AG04450 (cell line): Measurements from ENCODE around the gene ATP10B. TPM values are rescaled to one million over a fixed set of nuclear protein-coding genes. Genes with fewer than 3 reads are reported as not detected.

ENCODE experiments used
- CTCF ChIA-PET: fragments of 300-600, 350-600 bp; formaldehyde crosslinking; extraction: SDS; loops from one replicate; lab custom pipeline; 2022; ENCODE audit warnings: antibody characterized with exemption, inconsistent platforms; lab: Charles Lee
- POLR2A ChIA-PET: fragments of 350-600 bp; formaldehyde crosslinking; extraction: SDS; loops from one replicate; lab custom pipeline; 2021; ENCODE audit warnings: antibody characterized with exemption, inconsistent platforms; lab: Yijun Ruan, JAX
- DNase-seq: peaks from one replicate; pipeline ENCODE4 v3.0.0-alpha.2; 2011; ENCODE audit warnings: low read depth, low spot score
- H3K27ac ChIP-seq: one replicate; pipeline ENCODE4 v1.5.1; 2012; ENCODE audit warnings: low read depth, low read length, control low read depth
- H3K27me3 ChIP-seq: one replicate; pipeline ENCODE4 v1.6.0; 2012; ENCODE audit warnings: low read length; ENCODE audit not compliant: control insufficient read depth, insufficient read depth
- H3K4me3 ChIP-seq: 2 replicates; pipeline ENCODE4 v1.5.1; 2011; ENCODE audit warnings: mild to moderate bottlenecking, low read depth, low read length, control low read depth
- H3K9me3 ChIP-seq: 2 replicates; pipeline ENCODE4 v1.5.1; 2012; ENCODE audit warnings: low read length; ENCODE audit not compliant: control insufficient read depth, insufficient read depth
- polyA plus RNA-seq: library from polyadenylated mRNA; depleted of rRNA; stranded (reverse); fragments of >200 nt; gene quantifications from 2 replicates; pipeline ENCODE4 v1.2.3, GENCODE V29; 2011
- TF ChIP-seq, protein P1 (sequence below): IDR thresholded peaks from 2 replicates; pipeline ENCODE4 v1.5.1; 2011; ENCODE audit warnings: low read depth, low read length, control low read depth, inconsistent platforms

Gene ATP10B
- polyA plus RNA-seq, 1 experiment: not detected

GRCh38 chr5:160667160-160667559 lies 184.9 kb downstream of the ATP10B start:
- no peak overlapping the region for H3K27ac ChIP-seq
- no peaks in the 10 kb centered on the region for H3K27me3 ChIP-seq
- CTCF ChIA-PET: no interaction called here
- DNase-seq: no peak
- TF ChIP-seq, protein P1, sequence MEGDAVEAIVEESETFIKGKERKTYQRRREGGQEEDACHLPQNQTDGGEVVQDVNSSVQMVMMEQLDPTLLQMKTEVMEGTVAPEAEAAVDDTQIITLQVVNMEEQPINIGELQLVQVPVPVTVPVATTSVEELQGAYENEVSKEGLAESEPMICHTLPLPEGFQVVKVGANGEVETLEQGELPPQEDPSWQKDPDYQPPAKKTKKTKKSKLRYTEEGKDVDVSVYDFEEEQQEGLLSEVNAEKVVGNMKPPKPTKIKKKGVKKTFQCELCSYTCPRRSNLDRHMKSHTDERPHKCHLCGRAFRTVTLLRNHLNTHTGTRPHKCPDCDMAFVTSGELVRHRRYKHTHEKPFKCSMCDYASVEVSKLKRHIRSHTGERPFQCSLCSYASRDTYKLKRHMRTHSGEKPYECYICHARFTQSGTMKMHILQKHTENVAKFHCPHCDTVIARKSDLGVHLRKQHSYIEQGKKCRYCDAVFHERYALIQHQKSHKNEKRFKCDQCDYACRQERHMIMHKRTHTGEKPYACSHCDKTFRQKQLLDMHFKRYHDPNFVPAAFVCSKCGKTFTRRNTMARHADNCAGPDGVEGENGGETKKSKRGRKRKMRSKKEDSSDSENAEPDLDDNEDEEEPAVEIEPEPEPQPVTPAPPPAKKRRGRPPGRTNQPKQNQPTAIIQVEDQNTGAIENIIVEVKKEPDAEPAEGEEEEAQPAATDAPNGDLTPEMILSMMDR: no peak
- POLR2A ChIA-PET: no interaction called here
- no peak overlapping the region for H3K4me3 ChIP-seq
- no peaks in the 10 kb centered on the region for H3K9me3 ChIP-seq

DNA sequence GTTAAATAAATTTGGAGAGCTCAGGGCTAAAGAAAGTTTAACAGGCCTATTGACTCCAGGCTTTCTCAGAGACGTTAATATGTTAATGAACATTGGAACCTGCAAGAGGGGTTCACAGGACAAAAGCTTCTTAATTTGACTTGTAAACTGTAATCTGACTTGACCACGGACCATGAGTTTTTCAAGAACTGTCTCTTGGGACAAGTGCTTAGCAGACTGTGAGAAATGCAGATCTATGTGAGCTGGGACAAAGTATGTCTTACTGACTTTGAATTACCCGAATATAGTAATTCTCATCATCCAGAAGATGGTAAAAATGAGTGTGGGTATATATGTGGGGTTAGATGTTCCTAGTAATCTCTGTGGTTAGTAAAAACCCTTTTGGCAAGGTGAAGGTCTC lies 186.6 kb downstream of the ATP10B start:
- TF ChIP-seq, protein P1: no peak
- DNase-seq: no peak
- ChIA-PET POLR2A (no interaction called here), CTCF (no interaction called here)
- no peaks in the 10 kb centered on the region for H3K9me3 ChIP-seq
- no peaks in the 10 kb centered on the region for H3K27me3 ChIP-seq
- H3K27ac ChIP-seq: no peak overlapping the region
- H3K4me3 ChIP-seq: no peak overlapping the region

DNA sequence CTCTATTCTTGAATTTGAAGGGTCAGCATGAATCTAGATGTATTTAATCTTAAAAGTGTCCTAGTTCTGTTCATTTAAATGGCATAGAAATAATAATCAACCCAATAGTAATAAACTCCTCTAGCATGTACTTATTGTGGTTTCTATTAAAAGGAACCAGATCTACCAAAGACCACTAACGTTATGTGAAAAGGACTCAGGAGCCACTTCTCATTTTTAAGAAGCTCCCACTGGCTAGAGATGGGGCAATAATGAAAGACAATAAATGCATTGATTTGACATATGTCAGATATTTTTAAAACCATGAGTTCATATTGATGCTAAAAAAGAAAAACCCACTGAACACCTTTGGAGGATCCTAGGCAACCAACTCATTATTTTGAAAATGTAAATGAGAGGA lies 191.9 kb downstream of the ATP10B start:
- H3K9me3 ChIP-seq: no peaks in the 10 kb centered on the region
- TF ChIP-seq, protein P1: no peak
- POLR2A ChIA-PET: no interaction called here

GRCh38 chr5:160657622-160658458 lies 194.2 kb downstream of the ATP10B start:
- no peak for DNase-seq
- H3K4me3 ChIP-seq: no peak overlapping the region
- ChIA-PET POLR2A (no interaction called here), CTCF (no interaction called here)
- H3K27me3 ChIP-seq: no peaks in the 10 kb centered on the region
- TF ChIP-seq, protein P1: no peak
- H3K9me3 ChIP-seq: 0 out of 2 replicates have a peak, but pooled peaks cover 3% of the 10 kb centered on the region
- no peak overlapping the region for H3K27ac ChIP-seq

More for the DNA sequence above, 191.9 kb downstream of the ATP10B start:
- CTCF ChIA-PET: no interaction called here
- no peak overlapping the region for H3K4me3 ChIP-seq
- no peaks in the 10 kb centered on the region for H3K27me3 ChIP-seq
- DNase-seq: no peak
- no peak overlapping the region for H3K27ac ChIP-seq

GRCh38 chr5:160657068-160657507 lies 194.9 kb downstream of the ATP10B start:
- no peaks in the 10 kb centered on the region for H3K27me3 ChIP-seq
- TF ChIP-seq, protein P1: no peak
- 0 out of 2 replicates have a peak, but pooled peaks cover 3% of the 10 kb centered on the region for H3K9me3 ChIP-seq
- no peak overlapping the region for H3K27ac ChIP-seq
- no peak overlapping the region for H3K4me3 ChIP-seq
- CTCF ChIA-PET: no interaction called here
- POLR2A ChIA-PET: no interaction called here
- DNase-seq: no peak
